Measurements from ENCODE around the gene LIMS3.
"Not testable (repeated sequence)": the region's sequence is repeated elsewhere in the genome, so short reads cannot be mapped to it uniquely, and the experiment has no call there.

LIMS3 gene

DNA sequence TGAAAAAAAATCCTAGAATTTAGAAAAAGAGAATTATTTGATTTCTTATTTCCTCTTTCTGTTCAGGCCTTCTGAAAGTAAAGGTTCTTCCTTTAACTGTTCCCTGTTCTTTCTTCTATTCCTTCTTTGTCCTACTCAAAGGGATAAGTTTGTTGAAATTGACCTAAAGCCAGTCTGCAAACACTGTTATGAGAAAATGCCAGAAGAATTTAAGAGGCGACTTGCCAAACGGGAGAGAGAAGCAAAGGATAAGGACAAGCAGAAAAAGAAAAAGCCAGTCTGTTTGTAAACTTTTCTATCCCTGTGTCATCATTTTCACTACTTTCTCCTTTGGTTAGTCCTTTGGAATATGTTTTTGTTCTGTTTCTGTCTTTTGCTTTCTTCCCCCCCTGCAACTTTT is 26.0 kb downstream of the LIMS3 start:
- DNase-seq (ENCODE audit: low read depth in 3 of 3), result not testable (repeated sequence)

DNA sequence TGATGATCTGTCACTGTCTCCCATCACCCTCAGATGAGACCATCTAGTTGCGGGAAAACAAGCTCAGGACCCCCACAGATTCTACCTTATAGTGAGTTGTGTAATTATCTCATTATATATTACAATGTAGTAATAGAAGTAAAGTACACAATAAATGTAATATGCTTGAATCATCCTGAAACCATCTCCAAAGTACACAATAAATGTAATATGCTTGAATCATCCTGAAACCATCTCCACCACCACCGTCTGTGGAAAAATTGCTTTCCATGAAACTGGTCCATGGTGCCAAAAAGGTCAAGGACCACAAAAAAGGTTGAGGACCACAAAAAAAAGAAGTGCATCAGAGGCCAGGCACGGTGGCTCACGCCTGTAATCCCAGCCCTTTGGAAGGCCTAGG is 29.3 kb downstream of the LIMS3 start:
- DNase-seq (ENCODE audit: low read depth in 3 of 3), result not testable (repeated sequence)

DNA sequence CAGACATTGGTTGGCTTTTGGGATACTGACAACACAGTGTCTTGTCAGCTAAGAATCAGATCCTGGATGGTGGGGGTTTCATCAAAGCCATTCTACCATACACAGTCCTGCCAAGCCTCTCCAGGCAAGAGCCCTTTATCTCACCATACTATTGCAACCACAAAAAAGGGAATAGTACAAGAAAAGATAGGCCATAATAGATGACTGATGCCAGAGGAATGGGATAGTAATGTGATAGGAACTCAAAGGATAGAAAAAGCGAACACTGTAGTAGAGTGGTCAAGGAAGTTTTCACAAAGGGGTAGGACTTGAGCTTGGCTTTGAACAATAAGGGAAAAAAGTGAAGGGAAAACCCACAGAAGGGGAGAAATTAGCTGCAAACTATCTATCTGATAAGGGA is 30.7 kb downstream of the LIMS3 start:
- DNase-seq (ENCODE audit: low read depth in 3 of 3), result not testable (repeated sequence)

DNA sequence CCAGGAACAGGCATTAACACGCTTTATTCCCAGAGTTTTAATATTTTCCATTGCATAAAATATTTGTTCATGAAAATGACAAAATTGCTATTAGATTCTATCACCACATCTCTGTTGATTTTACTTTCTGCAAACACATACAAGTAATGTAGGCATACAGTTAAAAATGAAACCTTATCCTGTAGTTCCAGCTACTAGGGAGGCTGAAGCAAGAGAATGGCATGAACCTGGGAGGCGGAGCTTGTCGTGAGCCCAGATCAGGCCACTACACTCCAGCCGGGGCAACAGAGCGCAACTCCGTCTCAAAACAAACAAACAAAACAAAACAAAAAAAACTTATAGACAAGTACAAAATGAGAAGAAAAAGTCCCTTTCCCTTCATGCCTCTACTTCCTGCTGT is 38.0 kb downstream of the LIMS3 start:
- DNase-seq (ENCODE audit: low read depth in 3 of 3), result not testable (repeated sequence)

DNA sequence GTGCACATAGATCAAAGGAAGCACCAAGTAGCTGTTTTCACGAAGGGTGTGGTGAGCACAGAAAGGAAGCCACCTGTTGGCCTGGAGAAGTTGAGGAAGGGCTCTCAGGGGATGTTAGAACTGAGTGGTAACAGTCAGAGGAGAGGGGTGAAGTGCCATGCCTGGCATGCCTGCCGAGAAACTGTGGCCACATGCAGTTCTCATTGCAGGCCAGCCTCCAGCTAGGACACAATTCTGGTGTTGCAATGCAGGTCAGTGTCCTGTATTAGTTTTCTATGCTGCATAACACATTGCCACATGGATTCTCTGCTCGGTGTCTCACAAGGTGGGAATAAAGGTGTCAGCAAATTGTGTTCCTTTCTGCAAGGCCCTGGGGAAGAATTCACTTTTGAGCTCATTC is 46.9 kb downstream of the LIMS3 start:
- not testable (repeated sequence) for DNase-seq (ENCODE audit: low read depth in 3 of 3)

DNA sequence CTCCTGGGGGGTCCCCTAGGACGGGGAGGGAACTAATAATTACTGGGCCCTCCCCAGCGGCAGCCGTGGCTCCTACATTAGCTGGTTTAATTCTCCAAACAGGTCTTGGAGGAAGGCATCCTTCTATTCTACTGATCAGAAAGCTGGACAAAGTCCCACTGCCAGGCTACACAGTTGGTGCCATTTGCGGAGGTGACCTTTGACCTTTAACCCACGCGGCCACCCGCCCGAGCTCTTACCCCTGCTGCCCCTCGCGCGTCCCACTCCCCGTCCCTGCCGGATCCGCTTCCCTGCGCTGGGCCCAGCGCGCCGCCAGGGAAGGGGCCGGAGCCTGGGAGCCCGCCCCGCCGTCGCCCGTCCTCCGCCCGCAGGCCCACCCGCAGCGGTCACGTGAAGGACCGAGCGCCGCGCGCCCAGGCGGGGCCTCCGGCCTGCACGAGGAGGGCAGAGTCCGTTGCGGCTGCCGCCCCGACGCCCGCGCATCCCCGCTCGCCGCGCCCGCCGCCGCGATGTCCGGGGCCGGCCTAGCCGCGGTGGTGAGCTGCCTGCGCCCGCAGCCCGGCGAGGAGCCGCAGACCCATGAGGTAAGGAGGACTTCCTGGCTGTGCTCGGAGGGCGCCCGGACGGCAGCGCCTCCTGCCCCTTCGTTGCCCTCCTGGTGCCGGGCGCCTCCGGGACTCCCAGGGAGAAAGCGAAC is 48.9 kb downstream of the LIMS3 start:
- DNase-seq (ENCODE audit: low read depth in 3 of 3), result not testable (repeated sequence)

DNA sequence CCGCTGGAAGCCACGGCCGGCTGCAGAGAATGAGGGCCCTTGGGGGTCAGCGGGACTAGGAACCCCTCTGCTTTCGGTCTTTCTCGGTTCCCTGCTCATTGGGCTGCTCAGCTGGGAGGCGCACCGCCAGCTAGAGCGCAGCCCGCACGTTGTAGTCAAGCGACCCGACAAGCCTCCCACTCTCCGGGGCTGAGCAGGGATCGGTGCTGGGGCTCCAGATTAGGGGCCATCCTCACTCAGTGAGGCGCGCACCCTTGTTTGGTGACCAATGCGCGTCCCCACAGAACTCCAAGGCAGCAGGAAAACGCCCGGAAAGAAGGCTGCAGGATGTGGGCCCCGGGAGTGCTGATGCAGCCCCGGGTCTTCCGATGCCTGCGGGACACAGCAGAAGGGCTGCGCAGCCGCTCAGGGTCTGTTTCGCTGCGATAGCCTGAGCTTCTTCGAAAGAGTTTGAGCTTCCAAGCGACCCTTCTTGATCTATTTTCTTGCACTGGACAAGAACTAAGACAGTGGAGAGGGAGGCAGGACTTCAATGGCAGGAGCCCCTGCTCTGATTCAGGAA is 49.6 kb downstream of the LIMS3 start:
- not testable (repeated sequence) for DNase-seq (ENCODE audit: low read depth in 3 of 3)

DNA sequence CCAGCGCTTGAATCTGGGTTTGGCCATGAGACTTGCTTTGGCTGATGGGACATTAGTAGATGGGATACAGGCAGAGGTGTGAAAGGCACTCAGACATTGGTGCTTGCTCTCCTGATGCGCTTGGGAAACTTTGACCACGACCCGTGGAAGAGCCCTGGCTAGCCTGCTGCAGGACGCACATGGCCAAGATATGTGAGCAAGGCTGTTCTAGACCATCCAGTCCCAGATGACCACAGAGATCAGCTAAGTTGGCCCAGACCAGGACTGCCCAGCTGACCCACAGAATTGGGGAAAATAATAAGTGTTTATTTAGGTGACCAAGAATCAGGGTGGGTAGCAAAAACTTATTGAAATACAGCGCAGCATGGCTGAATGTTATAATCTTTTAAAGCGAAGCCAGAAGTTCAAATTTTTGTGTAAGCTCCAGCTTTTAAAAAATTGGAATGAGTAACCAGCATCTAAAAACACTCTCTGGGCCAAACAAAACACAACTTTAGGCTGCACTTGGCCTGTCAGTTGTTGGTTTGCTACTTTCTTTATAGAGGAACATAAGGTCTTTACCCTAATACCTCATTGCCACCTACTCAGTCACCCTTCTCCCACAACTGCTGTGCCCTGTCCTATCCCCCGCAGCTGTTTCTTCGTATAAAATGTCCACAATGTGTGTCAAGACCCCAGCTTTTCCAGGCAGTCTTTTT is 51.8 kb downstream of the LIMS3 start:
- not testable (repeated sequence) for DNase-seq (ENCODE audit: low read depth in 3 of 3)

DNA sequence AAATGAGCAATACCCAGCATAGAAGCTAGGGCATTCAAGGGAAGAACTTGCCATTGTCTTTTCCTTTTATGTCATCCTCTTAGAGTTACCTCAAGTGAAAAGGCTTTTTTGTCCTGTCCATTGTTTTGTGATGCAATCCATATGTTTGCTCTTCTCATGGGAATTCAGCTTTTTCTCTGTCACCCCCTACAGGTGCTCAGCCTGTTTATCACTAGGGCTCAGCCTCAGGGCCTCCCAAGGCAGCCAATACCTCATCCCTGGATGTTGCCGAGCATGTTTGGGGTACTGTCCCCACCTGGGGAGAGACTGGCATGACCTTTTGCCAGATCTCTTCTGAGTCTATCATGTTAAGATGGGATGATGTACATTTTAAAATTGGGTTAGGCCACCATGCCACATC is 65.5 kb downstream of the LIMS3 start:
- DNase-seq (ENCODE audit: low read depth in 3 of 3), result not testable (repeated sequence)

DNA sequence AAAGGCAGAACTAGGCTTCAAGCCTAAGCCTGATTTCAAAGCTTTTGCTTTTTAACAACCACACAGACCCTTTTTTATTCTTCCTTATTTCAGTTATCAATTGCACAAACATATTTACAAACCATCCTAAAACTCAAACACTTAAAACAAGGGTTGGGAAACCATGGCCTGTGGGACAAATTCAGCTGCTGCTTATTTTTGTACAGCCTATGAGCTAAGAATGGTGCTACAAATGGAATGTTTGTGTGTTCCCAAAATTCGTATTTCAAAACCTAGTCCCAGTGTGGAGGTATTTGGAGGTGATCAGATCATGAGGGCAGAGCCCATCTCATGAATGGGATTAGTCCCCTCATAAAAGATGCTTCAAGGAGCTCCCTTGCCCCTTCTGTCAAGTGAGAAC is 67.0 kb downstream of the LIMS3 start:
- not testable (repeated sequence) for DNase-seq (ENCODE audit: low read depth in 3 of 3)

DNA sequence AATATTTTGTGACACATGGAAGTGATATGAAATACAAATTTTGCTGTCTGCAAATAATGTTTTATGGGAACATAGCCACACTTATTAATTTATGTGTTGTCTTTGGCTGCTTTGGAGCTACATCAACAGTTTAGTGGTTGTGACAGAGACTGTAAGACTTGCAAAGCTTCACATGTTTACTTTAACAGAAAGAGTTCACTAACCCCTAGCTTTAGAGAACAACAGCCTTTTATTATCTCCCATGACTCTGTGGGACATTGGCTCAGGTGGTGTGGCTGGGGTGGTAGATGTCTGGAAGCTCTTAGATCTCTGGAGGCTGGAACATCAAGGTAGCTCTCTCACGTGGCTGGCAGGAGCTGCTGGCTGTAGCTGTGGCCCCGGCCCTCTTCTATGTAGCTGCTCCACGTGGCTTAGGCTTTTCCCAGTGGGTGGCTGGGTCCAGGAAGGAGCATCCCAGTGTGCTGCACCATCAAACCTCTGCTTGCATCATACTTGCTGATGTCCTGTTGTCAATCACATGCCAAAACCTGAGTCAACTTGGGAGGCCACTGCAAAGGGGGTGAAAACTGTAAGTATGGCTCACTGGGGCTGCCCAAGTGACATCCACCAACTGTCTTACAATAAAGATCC is 67.7 kb downstream of the LIMS3 start:
- DNase-seq (ENCODE audit: low read depth in 3 of 3), result not testable (repeated sequence)

DNA sequence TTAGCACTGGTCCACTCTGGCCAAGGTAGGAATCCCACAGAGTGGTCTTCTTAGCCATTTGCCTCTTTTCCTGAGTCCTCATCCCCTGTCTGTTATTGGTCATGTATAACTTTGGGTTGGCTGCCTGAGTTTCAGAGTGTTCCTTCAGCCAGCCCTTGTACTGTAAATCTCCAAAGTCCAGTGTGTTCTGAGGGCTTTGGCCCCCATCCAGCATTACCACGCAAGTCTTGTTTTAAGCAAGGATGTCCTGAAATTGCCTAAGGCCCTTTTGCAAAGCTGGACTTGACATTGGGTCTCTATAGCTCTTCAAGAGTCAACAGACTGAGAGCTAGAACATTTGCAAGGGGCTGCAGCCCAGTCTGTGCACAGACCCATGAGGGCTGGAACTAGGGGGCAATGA is 68.4 kb downstream of the LIMS3 start:
- DNase-seq (ENCODE audit: low read depth in 3 of 3), result not testable (repeated sequence)

DNA sequence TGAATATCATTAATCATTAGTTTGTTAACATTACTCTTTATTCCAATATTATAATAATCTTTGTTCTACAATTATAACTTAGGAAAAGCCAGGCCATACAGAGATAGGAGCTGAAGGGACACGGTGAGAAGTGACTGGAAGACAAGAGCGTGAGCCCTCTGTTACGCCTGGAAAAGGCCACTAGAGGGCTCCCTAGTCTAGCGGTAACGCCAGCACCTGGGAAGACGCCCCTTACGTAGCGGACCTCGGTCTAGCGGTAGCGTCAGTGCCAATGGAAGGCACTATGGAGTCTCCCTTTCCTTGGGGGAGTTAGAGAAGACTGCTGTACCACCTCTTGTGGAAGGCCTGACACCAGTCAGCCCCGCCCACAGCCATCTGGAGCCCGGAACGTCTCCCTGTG is 71.4 kb downstream of the LIMS3 start:
- not testable (repeated sequence) for DNase-seq (ENCODE audit: low read depth in 3 of 3)

DNA sequence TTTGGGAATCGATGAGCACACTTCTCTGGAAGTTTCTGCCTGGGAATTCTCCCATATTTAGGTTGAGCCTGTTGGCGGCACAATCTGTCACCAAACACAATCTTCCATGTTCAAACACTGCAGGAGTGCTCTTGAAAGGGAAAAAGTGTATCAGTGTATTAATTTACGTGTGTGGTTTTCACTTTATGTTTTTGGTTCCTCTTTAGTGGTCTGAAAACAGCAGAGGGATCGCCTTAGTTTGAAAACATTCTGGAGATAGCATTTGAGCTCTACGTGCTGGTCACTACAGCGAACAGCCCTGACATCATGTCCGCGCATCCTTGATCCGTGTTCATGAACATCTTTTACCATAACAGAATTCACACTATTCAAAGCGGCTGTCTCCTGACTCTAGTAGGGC is 73.2 kb downstream of the LIMS3 start:
- DNase-seq (ENCODE audit: low read depth in 3 of 3), result not testable (repeated sequence)

Measured in stimulated activated CD4-positive, alpha-beta T cell treated with anti-CD3 and anti-CD28 coated beads, TNF-alpha, amount 100 ng/mL, for 24 hours (primary cell).